ENCODE results near the gene HIF1A. TPM values are rescaled to one million over a fixed set of nuclear protein-coding genes. Genes with fewer than 3 reads are reported as not detected.

The HIF1A gene
- total and polyA plus RNA-seq, 2 of the 8 experiments (the other 6 are each of a cell fraction or from before 2014, with no cell fraction given), result 54.8 to 175 TPM

- H3K36me3 ChIP-seq (ENCODE audit: control insufficient read depth in 2 of 4, insufficient read depth in 4 of 4, low read length in 3 of 4), result no peaks in the 10 kb centered on the region
- TF ChIP-seq SP2 (IDR thresholded peaks at IDR 0.05; ENCODE audit: low read length), result no peak
- ChIA-PET CTCF (ENCODE audit: partially characterized antibody) (interaction anchor here (0.7 kb wide), 1 partner anchor 1296 kb away, joined by 3 read pairs; no protein-coding TSS in a partner anchor), POLR2A (ENCODE audit: partially characterized antibody) (no interaction called here)
- no peak overlapping the region for H4K91ac ChIP-seq (replicated peaks; ENCODE audit: insufficient read length, low read length)
- no peak overlapping the region for H3K56ac ChIP-seq (replicated peaks; ENCODE audit: insufficient read length, low read depth, low read length)
- no peak overlapping the region for H2BK20ac ChIP-seq (ENCODE audit: low read length)
- H4K8ac ChIP-seq (ENCODE audit: extremely low read depth, insufficient read depth, low read length), result no peak overlapping the region
- DNase-seq (ENCODE audit: low read depth in 1 of 2, low spot score in 2 of 2) (no peak), FAIRE-seq (no peak)
- no peak overlapping the region for H3K18ac ChIP-seq (ENCODE audit: extremely low read depth, low read length)
- H3K23me2 ChIP-seq (ENCODE audit: low read depth, low read length), result no peaks in the 10 kb centered on the region
- H2BK5ac ChIP-seq (ENCODE audit: low read depth, low read length), result no peak overlapping the region
- H2AK5ac ChIP-seq (ENCODE audit: low read depth, low read length), result no peak overlapping the region
- no peak overlapping the region for H3K27ac ChIP-seq (ENCODE audit: low read depth, low read length)
- H3K9me3 ChIP-seq (ENCODE audit: insufficient read depth in 2 of 2, low read depth in 1 of 2, low read length in 1 of 2), result no peaks in the 10 kb centered on the region
- no peak overlapping the region for H4K5ac ChIP-seq (ENCODE audit: insufficient read length, low read depth, low read length)
- H3K4me3 ChIP-seq (ENCODE audit: extremely low read depth in 1 of 4, insufficient read depth in 2 of 4, low read depth in 3 of 4, low read length in 4 of 4), result no peak overlapping the region
- no peak overlapping the region for H2BK12ac ChIP-seq (ENCODE audit: low read depth, low read length)
- H3K4ac ChIP-seq (replicated peaks; ENCODE audit: insufficient read length, low read depth, low read length), result no peak overlapping the region
- H3K23ac ChIP-seq (ENCODE audit: insufficient read length), result no peak overlapping the region
- H3K4me2 ChIP-seq (ENCODE audit: insufficient read depth in 1 of 2, low read depth in 2 of 2, low read length in 2 of 2), result no peak overlapping the region
- no peak overlapping the region for H3K14ac ChIP-seq (ENCODE audit: insufficient read length)
- H2AFZ ChIP-seq (ENCODE audit: low read length), result no peak overlapping the region
- peaks cover 0 to 1% (median 0%) of the 10 kb centered on the region in 4 experiments; a peak in 1 of 7 replicates for H3K27me3 ChIP-seq (replicated peaks in 1 of 4; ENCODE audit: control insufficient read depth in 3 of 4, extremely low read depth in 1 of 4, insufficient read depth in 3 of 4, low read length in 3 of 4)
- no peaks in the 10 kb centered on the region for H3K79me1 ChIP-seq (ENCODE audit: low read depth, low read length)
- H2BK120ac ChIP-seq (replicated peaks; ENCODE audit: low read depth, low read length), result no peak overlapping the region
- no peak overlapping the region for H3K9ac ChIP-seq (replicated peaks in 1 of 4; ENCODE audit: extremely low read depth in 1 of 4, low read depth in 3 of 4, low read length in 3 of 4)
- H2BK15ac ChIP-seq (ENCODE audit: low read length), result no peak overlapping the region
- 88% methylated on average over 5 of the region's 5 CpGs; no CpG with 5 or more reads in 1 of the 2 experiments for WGBS, 2 experiments (ENCODE audit: extremely low coverage in 1 of 2, insufficient coverage in 1 of 2, insufficient read length in 1 of 2, insufficient replicate concordance in 2 of 2, low coverage in 1 of 2, low lambda C conversion rate in 2 of 2, missing lambda C conversion rate in 1 of 2)
- no peaks in the 10 kb centered on the region for H3K4me1 ChIP-seq (replicated peaks in 1 of 4; ENCODE audit: control insufficient read depth in 3 of 4, insufficient read depth in 4 of 4, low read length in 3 of 4)
- H3K79me2 ChIP-seq (ENCODE audit: control insufficient read depth in 1 of 2, insufficient read depth in 2 of 2, low read length in 2 of 2), result no peaks in the 10 kb centered on the region
- H4K20me1 ChIP-seq (replicated peaks in 1 of 2; ENCODE audit: control insufficient read depth in 1 of 2, insufficient read depth in 2 of 2, low read length in 2 of 2), result no peaks in the 10 kb centered on the region
These were observed 42.6 kb upstream of the HIF1A start for GRCh38 chr14:61652526-61653262.
